HG02642 (cell line): ENCODE data around the gene TOMM22.

Source experiments
- ATAC-seq: cut with Tn5 transposase; IDR thresholded peaks from one replicate; pipeline ENCODE4 v1.9.1; 2021; ENCODE audit warnings: mild to moderate bottlenecking; ENCODE audit not compliant: unreplicated experiment, poor library complexity

Gene TOMM22

GRCh38 chr22:38712486-38713207 lies 30.9 kb downstream of the TOMM22 start:
- no peak for ATAC-seq

DNA sequence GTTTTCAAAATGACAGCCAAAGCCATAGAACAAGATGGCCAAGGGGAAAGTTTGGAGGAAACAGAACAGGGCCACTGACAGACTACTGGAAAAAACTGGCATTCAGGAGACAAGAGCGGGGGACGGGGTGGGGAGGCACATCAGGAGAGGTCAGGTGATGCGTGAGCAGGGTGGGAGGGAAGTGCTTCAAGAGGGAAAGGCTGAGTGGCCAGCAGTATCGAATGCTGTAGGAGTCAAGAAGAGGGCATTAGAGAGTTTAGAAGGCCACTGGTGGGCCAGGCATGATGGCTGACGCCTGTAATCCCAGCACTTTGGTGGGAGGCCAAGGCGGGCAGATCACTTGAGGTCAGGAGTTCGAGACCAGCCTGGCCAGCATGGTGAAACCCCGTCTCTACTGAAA lies 32.2 kb downstream of the TOMM22 start:
- ATAC-seq = no peak

GRCh38 chr22:38715176-38715764 lies 33.5 kb downstream of the TOMM22 start:
- no peak for ATAC-seq

DNA sequence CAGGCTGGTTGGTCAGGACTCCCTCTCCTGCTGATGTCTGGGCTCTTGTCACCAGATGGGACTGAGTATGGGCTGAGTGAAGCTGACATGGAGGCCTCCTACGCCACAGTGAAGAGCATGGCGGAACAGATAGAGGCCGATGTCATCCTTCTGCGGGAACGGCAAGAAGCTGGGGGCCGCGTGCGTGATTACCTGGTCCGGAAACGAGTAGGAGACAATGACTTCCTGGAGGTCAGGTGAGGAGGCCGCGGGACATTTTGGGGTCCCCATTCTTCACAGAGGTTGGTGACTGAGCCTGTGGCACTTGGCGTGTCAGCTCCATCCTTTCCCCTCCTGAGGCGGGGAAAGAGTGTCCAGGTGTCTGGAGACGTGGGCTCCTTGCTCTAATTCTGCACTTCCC lies 34.1 kb downstream of the TOMM22 start:
- no peak for ATAC-seq

DNA sequence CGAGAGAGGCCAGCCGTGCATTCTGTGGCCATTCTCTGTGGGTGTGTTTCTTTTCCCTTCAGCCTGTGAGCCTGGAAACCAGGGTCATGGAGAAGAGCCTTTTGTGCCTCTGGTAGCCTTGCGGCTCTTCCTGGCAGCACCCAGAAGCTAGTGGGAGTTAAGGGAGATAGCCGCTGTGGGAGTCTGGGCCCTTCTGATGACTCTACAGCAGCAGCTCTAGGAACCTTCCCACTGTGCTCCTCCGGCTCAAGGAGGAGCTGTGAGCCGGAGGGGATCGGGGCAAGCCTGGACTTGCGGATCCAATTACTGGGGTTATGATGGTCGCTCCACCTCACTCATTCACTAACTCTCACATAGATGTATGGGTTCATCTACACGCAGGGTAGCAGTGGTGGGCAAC lies 34.5 kb downstream of the TOMM22 start:
- no peak for ATAC-seq

DNA sequence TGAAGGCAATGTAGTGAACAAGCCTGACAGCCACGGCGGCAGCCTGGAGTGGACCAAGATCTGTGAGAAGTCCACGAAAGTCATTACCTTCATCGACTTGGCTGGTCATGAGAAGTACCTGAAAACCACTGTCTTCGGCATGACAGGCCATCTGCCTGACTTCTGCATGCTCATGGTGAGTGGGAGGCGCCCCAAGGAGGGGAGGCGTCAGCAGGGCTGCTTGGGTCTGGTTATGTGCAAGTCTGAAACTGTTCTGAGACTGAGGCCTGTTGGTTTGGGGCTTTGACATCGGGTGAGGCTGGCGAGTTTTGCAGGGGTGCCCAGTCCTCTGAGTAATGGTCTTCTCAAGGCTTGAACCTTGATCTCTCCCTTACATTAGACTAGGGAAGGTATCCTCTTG lies 35.1 kb downstream of the TOMM22 start:
- no peak for ATAC-seq

DNA sequence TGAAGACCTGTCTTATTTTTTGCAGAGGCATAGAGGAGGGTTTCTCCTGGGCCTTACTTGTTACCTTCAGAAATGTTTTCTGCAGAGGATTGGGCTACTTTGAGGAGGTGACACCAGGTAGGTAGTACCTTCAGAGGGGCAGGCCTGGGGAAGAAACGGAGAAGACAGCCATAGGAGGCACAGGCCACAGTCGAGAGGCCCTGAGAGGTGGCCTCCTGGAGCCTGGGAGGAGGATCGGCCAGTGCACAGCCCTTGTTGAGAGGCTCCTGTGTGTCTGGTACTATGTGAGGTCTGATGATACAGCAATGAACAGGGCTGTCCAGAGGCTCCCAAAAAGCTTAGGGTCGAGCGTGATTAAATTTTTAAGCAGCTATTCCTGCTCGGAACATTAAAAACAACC lies 35.5 kb downstream of the TOMM22 start:
- ATAC-seq = no peak

GRCh38 chr22:38718414-38718813 lies 36.7 kb downstream of the TOMM22 start:
- ATAC-seq = no peak

DNA sequence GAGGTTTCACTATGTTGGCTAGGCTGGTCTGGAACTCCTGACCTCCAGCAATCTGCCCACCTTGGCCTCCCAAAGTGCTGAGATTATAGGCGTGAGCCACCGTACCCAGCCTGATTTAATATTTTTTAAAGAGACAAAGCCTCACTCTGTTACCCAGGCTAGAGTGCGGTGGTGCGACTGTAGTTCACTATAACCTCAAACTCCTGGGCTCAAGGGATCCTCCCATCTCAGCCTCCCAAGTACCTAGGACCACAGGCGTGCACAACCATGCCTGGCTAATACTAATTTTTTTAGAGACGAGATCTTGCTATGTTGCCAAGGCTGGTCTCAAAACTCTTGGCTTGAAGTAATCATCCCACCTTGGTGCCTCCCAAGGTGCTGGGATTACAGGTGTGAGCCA lies 37.4 kb downstream of the TOMM22 start:
- no peak for ATAC-seq

DNA sequence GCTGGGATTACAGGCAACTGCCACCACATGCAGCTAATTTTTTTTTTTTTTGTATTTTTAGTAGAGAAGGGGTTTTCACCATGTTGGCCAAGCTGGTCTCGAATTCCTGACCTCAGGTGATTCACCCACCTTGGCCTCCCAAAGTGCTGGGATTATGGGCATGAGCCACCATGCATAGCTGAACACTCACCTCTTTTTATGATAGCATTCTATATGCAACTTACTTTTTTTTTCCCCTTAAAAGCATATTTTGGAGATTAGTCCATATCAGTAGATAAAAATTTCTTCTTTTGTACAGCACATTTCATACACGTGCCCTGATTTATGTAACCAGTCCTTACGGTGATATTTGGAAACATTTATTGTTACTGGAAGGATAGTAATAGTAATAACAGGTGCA lies 38.6 kb downstream of the TOMM22 start:
- ATAC-seq = no peak

DNA sequence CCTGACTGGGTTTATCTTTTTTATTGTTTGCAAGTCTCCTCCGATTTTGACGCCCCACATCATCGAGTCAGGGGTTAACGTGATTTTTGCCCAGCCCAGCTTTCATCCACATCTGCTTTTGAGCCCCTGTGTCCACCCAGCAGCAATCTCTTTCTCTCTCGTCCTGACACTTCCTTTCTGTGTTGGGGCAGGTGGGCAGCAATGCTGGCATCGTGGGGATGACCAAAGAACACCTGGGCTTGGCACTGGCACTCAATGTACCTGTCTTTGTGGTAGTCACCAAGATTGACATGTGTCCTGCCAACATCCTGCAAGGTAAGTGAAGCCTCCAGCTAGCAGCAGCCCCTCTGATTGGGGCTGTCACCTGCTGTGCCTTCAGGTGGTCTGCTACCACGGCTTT lies 39.8 kb downstream of the TOMM22 start:
- no peak for ATAC-seq

- ATAC-seq = no peak
Measured at GRCh38 chr22:38724176-38724575, 42.4 kb downstream of the TOMM22 start.

GRCh38 chr22:38724926-38725571 lies 43.3 kb downstream of the TOMM22 start:
- ATAC-seq = no peak

GRCh38 chr22:38725900-38726655 lies 44.3 kb downstream of the TOMM22 start:
- ATAC-seq = no peak

- no peak for ATAC-seq
Measured at GRCh38 chr22:38727123-38727522, 45.4 kb downstream of the TOMM22 start.

GRCh38 chr22:38727530-38728451 lies 46.0 kb downstream of the TOMM22 start:
- no peak for ATAC-seq

GRCh38 chr22:38728871-38729796 lies 47.4 kb downstream of the TOMM22 start:
- no peak for ATAC-seq

- no peak for ATAC-seq
Measured at GRCh38 chr22:38729946-38730345, 48.2 kb downstream of the TOMM22 start.

DNA sequence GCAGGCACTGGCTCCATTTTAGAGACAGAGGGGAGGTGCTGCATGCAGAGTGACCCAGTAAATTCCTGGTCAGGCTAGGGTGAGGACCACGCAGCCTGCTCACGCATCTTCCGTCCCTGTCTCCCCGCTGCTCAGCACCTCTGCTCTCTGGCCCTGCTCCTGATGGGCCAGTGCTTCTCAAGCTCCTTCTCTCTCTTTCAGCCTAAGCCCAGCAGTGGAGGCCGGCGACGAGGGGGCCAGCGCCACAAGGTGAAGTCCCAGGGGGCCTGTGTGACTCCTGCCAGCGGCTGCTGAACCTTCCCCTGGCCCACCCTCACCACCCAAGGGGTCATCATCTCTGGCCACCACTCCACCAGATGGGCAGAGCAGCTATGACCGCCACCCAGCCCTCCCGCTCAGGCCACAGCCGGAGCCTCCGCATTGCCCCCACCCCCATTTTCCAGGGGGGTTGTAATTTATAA lies 48.7 kb downstream of the TOMM22 start:
- no peak for ATAC-seq
